Left lobe of liver (tissue), 2 donors: ENCODE results near the gene MAST4. TPM values are rescaled to one million over a fixed set of nuclear protein-coding genes. Genes with fewer than 3 reads are reported as not detected.
A peak's percentile ranks its signal among the peaks of the same experiment; 100 is the strongest.
"Not testable (repeated sequence)": the region's sequence is repeated elsewhere in the genome, so short reads cannot be mapped to it uniquely, and the experiment has no call there.

Source experiments
- ATAC-seq: fragments of 200-7000 bp; cut with Tn5 transposase; one replicate; pipeline ENCODE4 v1.9.1; 2020; ENCODE audit warnings: mild to moderate bottlenecking, moderate library complexity
- DNase-seq: peaks from one replicate; pipeline ENCODE4 v3.0.0-alpha.2; 2020; ENCODE audit warnings: low spot score
- total RNA-seq: library from RNA; stranded (reverse); gene quantifications from one replicate; pipeline ENCODE4 v1.2.1, GENCODE V29; 2021
- donor health status: DM: no; HTN: no; CAD: no; lungs with moderate emphysema.
- donor health status: DM: no; HTN: yes; CAD: no.

Gene MAST4
- total RNA-seq, 1 donor from 2014 or later, result 21.5 TPM

DNA sequence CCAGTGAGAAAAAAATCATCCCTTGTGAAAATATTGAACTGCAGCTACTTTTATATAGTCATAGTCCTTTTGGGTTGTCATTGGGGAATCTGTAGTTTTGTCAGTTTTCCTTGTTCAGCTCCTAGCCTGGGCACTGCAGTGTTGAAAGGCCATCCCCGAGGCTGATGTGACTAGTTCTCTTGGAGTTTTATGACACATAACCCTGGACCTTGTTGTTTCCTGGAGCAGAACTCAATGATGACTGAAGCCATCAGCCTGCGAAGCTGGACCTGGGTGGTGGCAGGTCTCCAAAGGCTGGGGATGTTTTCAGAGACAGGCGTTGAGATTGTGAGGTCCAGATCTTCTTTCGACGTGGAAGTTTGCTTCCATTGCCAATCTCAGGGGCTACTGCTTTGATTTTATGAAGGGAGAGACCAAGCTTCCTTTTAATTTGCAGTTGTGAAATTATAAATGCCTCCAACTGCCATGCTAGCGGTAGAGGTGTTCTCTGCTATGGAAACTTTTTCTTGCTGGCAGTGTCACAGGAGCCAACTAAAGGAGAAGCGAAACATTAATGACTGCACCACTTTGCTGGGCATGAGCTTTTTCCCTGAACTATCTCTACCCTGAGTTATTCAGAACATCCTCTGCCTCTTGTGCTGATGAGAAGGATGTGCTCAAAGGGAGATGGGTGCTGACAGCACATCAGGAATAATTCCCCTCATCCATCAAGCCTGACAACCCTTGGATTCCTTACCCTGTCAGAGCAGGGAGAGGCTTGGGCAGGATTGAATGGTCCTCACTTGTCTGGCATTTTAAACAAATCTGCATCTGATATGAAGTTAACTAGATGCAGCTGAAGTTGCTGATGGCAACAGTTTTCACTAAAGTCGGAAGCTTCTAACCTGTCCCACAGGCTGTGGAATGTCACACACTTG, 209.6 kb downstream of the MAST4 start:
- ATAC-seq, result no peak
- no peak for DNase-seq

DNA sequence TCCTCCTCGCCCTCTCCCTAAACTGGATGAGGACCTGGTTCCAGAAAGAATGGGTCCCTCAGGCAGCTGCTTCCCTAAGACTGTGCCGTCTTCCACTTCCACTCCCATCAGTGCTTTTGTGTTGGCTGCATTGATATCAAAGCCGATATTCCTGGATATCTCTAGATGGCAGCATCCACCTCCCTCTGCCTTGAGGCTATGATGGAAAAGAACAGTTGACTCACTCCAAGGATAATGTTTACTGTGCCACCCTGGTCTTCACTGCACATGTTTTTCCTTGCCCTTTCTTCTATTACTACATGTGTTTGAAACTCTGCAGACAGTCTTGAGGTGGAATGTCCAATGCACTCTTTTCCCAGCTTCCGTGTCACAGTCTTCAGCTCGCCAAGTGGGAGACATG, 211.6 kb downstream of the MAST4 start:
- peak; percentile 81 for ATAC-seq
- DNase-seq, result no peak

DNA sequence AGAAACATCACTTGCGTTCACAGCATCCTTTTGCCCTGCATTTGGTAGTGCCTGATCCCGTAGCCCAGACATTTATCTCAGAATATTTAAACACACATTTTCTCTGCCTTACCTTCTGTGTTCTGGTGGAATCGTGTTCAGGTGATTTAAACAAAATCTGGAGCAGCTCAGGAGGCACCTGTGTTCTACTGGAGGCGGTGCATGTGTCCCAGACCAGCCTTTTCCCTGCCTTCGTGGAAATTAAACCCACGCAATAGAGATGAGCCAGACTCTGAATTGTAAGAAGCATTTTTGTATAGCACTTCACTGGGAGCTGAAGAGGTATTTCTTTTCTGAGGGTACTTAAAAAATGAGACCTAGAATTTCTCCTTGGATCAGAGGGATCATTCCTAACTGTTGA, 212.5 kb downstream of the MAST4 start:
- ATAC-seq (no peak), DNase-seq (no peak)

DNA sequence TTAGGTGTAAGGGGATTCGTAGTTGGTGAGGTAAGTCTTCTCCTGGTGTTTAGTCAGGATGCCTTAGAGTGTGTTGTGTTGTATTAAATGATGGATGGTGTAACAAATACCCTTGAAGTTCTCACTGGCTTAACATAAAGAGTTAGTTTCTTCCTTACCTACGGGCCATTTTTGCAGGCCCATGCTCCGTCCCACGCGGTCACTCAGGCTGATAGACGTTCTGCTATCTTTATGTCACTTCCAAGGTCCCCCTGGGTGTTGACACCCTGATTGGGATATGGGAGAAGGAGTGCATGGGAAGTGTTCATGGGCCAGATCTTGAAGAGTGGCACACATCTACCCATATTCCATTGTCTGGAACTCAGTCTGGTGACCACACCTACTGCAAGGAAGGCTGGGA, 214.0 kb downstream of the MAST4 start:
- DNase-seq, result no peak
- no peak for ATAC-seq

DNA sequence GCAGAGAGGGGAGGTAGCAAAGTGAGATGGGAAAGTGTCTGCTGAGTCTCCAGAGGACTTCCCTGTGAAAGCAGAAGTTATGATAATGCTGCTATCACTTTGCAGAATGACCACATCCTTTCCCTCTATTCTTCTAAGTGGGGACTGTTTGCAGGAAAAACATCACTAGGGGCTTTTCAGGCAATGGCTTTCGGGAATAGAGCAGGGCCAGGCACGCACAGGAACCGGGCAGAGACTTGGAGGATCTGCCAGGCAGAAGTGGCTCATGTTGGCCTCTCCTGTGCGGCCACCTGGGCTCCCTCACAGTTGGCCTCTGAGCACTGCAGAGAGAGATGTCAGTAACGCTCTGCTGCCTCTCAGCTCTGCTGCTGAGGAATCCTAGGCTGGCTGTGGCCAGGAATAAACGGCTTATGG, 214.7 kb downstream of the MAST4 start:
- ATAC-seq, result no peak
- DNase-seq, result no peak

DNA sequence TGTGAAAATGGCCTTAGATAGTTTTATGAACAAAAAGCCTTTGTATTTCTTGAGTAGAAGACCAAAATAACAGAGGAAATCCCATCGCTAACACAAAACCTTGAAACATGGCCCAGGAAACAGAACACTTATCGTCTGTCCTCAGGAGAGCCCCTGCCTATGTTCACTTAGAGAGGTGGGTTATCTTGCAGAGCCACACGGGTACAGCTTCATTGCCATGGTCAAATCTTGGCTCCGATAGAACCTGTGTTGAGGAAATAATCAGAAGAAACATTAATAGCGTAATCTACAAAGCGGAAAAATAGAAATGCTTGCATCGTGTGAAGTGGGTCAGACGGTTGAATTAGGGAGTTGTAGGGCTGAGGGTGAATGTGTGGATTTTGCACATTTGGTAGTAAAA, 216.1 kb downstream of the MAST4 start:
- no peak for DNase-seq
- ATAC-seq, result no peak

DNA sequence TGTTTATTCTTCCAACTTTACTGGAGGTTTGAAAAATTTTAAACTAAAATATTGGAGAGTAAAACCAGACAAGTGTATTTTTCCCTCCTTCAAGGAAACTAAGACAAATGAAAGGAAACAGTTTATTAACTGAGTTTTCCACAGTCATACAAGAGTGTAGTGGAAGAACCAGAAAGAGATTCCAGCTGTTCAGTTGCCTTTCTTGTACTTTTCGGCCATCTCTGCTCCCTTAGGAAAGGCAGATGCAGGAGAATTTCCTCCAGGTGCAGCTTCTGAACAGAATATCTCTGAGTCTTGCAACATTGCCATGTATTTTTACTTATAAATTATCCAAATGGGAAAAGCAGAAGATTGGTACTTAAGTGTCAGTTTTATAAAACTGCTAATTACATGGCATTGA, 217.1 kb downstream of the MAST4 start:
- DNase-seq (no peak), ATAC-seq (no peak)

DNA sequence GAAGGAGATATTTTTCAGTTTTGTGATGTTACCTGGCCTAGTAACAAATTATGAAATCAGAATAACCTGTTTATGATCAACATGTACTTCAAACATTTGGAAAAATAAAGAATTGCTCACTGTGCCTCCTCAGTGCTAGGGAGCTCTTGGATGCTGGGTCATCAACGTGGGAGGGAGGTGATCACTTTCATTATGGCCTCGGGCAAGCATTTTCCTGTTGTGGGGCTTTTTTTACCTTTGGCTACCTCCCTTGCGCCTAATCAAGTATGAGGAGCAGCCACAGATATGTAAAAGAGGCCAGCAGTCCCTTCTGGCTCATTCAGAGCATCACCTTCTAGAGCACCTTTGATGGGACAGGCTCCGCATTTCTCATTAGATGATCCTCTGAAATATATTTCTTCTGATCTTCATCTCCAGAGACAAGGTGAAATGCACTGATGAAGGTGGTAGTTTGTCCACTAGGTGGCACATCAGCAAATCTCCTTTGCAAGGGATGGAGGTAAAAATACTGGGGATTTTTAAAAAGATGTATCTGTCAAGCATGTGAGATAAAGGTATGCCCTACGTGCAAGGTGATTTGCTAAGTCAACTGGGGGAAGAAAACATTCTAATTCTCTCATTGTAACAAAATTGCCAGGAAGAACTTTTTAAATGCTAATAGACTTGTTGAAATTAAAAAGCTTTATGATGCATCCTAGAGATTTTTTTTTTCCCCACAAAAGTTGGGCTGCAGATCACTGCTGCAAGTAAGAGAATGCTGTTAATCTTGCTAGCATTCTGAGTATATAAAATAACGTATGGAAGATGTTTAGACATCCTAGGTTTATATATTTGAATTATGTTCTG, 218.2 kb downstream of the MAST4 start:
- ATAC-seq (peak; percentile 65), DNase-seq (no peak)

DNA sequence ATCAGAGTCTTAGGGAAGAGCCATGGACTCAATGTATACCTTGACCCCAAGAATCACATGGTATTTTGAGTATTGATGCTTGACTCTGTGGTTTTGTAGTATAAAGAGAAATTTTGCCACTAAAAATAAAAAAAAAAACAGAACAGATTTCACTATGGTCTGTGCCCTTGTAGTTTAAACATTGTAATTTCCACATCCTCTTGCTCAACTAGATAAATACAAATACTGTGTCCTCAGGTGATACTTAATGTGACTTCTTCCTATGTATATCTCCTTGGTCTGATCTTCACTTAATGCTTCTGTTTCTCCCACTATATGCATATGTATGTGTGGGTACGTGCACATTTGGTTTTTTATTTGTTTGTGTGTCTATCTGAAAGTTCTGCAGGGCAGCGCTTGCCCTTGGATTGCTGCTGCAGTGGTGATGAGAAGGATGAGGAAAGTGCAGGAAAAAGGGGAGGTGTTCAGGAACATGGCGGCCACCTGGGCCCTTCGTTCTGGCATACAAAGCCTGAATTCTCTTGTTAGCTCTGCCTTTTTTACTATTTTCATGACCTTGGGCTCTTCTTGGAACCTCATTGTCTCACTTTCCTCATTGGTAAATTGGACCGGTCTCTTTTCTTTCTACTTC, 222.2 kb downstream of the MAST4 start:
- peak; percentile 83 for ATAC-seq
- no peak for DNase-seq

DNA sequence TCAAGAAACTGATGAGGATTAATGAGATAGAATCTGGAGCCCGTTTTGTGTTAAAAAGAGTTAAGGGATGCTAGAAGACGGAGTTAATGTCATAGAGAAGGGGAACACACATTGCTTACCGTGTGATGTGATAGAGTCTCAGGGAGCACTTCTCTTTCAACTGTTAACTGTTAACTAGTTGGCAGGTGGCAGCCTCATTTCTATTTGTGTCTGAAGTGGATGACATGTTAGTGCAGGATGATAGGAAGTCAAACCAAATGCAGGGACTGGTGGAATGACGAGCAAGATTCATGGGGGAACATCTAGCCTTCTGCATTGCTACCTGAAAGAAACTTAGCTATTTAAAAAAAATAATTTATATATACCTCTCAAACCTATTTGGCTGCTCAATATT, 222.7 kb downstream of the MAST4 start:
- DNase-seq, result no peak

DNA sequence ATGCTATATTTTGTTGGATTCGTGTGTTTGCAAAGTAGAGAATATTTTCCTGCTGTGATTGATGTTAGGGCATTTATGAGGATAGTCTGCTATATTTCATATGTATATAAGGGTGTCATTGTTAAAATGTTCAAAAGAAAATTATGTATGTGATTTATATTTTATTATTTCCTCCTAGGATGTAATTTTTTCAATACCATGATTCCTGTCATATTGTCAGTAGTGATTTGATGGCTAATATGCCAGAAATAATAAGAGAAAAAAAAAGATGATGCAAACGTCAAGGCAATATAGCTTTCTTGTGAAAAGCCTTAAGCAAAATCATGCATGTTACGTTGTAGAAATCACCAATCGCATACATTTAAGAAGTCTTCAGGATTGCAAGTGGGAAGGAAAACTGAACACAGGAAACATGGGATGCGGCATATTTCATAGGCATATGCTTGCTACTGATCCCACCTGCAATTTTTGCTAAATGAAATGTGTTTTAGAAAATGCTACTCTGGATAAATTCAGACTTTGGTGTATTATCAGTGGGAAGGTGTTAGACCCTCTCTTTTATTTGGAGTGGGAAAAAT, 224.5 kb downstream of the MAST4 start:
- DNase-seq (no peak), ATAC-seq (no peak)

More for the DNA sequence above, 222.7 kb downstream of the MAST4 start:
- ATAC-seq, result peak; percentile 88

DNA sequence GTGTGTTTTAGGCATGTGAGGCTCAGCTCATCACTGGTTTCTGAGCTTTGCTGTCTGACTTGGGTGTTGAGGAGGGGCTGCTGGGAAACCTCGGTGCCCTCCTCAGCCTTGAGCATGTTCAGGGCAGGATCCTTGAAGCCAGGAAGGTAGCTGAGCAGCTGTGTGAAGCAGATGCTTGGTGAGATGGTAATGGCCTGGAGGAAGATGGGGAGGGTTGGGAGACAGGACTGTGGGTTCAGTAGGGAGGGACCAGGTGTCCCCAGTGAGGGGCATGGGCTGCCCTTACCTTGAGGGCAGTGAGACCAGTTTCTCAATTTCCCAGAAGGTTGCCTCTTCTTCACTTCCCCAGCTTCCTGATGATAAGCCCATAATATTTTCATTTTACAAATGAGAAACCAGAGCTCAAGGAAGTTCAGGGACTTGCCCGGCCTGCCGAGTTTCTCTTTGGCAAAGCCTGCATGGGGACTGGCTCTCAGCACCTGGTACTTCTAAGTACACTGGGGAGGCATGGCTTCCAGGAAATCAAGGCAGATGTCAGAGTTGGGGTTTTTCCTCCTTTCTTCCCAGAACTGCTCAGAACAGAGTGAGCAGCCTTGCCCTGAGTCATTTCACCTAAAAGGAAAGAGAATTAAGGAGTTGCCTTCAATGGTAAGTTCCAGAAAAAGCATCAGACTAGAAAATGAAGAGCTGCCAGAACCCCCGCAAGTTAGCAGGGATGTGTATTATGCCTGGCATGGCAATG, 225.7 kb downstream of the MAST4 start:
- DNase-seq (no peak), ATAC-seq (no peak)

DNA sequence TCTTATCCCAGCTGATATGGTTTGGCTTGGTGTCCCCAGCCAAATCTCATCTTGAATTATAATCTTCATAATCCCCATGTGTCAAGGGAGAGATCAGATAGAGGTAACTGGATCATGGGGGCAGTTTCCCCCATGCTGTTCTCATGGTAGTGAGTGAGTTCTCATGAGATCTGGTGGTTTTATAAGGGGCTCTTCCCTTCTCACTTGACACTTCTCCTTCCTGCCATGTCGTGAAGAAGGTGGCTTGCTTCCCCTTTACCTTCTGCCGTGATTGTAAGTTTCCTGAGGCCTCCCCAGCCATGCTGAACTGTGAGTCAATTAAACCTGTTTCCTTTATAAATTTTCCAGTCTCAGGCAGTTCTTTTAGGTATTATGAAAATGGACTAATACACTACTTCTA, 226.7 kb downstream of the MAST4 start:
- not testable (repeated sequence) for ATAC-seq, DNase-seq

DNA sequence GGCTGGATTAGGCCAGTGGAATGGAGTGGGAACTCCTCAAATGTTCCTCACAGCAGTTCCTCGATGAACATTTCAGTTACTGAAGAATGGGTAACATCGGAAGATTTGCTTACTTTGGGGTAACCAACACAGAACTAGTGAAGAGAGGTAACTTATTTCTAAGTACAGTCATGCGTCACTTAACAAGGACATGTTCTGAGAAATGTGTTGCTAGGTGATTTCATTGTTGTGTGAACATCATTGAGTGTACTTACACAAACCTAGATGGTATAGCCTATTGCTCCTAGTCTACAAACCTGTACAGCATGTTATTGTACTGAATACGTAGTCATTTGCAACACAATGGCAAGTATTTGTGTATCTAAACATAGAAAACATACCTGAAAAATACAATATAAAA, 228.3 kb downstream of the MAST4 start:
- DNase-seq (no peak), ATAC-seq (no peak)

DNA sequence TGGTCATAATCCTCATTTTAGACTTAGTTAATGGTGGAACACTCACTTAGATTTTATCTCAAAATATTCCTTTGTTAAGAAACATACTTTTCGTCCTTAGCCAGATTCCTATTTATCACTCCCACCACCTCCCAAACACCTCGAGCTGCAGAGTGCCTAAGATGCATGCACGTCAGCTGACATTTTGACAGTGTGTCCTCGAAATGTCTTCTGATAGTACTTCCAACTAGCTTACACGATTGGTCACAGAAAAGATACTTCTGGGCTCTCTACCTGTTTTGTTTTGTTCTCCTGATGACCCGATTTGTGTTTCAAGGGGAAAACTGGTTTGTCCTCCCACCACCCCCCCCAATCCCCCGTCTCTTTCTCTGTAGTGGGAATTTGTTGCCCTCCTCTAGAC, 230.1 kb downstream of the MAST4 start:
- no peak for ATAC-seq
- DNase-seq, result no peak

DNA sequence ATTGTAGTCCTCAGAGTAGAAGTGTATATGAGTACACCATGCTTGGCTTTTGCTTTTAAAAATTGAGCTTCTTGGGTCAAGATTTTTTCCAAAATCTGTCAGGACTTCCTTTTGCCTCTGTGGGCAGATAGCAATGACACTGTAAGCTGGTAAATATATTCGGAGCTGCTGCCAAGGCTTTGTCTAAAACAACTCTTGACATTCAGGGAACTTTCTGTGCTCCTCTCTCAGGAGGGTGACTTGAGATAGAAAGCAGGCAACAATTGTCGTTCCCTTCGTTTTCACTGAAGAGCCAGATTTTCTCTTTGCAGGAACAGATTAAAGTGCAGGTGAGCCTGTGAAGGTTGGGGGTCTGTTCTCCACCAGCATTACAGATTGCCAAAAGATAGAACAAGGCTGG, 230.5 kb downstream of the MAST4 start:
- ATAC-seq (no peak), DNase-seq (no peak)

DNA sequence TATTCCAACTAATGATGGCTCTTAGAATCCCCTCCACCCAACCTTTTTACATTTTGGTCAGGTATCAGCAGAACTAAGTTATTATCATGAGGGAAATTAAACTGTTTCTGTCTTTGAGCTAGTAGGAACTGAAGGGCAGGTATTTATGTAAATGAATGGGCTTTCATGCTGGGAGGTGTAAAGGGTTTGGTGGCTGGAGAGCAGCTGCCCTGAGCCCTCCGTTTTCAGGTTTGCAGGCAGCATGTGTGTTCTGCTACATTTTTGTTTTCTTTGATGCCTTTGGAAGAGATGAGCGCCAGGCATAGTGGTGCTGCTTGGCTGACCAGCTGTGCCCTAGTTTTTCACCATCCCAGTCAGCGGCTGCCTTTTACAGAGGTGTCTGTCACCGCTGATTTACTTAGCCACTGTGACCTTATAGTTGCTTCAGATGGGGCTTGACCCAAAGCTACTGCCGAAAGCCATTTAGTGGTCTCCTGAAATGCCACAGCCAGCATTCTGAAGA, 231.9 kb downstream of the MAST4 start:
- DNase-seq, result no peak
- peak; percentile 52 for ATAC-seq

DNA sequence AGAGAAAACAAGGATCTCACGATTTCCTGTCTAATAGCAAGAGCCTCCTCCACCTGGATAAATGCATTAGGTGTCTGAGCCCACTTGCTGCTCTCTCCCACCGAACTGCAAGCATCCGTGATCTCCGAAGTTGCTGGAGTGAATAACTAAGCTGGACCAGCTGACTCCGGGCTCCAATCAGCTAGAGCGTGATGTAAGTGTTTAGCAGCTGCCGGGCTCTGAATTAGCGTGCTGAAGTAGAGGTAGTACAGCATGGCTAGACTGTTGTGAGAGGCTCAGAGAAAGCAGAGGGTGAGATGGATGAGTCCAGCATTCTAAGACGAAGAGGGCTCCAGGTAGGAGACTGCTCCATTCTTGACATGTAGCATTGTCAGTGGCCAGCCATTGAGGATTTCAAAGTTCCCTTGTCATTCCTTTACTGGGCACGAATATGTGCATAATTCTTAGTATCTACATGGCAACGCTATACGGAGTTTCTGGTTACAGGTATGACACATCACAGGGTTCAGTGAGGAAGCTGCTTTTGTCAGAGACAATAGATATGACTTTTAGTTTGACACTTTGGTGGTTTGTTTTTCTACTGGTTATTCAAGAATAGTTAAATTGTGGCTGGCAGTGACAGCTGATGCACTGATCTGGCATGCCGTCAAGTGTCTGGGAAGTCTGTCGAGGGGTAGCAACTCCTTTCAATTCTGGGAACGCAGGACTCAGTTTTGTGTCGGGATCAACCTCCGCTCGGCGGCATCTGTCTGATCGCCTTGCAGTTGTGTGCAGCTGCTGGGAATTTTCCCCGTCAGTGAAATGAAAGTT, 232.6 kb downstream of the MAST4 start:
- no peak for DNase-seq

DNA sequence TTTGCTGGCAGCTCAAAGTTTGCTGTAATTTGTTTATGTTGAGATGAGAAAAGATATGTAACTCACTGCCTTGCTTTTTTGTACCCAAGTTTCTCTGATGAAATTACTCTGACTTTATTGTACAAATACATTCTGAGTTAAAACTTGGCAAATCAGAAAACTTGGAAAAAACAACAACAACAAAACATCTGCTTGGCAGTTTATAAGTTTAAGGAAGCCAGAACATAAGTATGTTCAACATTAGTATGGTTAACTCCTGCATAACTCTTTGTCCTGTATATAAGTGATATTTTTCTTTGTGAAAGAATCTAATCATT, 233.1 kb downstream of the MAST4 start:
- DNase-seq (no peak), ATAC-seq (no peak)

More for the DNA sequence above, 232.6 kb downstream of the MAST4 start:
- peak; percentile 86 for ATAC-seq
